ENCODE results near the gene ANO2.

Gene ANO2

DNA sequence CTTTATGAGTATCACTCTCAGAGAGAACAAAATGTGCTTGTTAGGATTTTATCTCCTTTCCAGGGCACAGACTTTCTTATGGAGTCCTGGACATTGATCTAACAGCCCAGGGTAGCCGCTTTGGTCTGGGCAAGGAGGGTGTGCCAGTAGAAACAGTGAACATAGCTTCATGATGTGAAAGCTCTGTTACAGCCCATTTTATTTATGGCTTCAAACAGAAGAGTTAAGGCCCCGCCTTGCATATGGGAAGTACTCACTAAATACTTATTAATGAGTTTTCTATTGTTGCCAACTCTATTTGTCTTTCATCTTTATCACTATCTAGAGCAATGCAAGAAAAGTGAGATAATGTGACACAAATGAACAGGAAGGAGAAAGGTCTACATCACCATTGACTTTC lies 312.6 kb downstream of the ANO2 start:
- FAIRE-seq, result no peak
- no peak for DNase-seq (ENCODE audit: insufficient read length, low spot score)

DNA sequence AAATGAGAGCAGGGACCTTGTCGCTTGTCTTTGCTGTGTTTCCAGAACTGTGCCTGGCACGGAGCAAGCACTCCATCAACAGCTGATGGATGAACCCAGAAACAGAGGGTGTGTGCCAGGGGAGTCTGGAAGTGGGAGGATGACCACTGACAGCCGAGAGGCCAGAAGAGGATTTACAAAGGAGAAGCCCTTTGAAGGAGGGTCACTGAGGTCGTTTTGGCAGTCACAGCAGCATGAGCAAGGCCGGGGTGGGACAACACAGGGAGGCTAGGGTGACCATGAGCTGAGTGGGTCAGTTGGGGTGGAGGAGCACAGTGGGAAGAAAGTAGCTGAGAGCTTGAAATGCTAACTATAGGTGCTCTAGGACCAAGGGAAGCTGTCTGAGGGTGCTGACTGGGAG lies 313.6 kb downstream of the ANO2 start:
- FAIRE-seq, result no peak

DNA sequence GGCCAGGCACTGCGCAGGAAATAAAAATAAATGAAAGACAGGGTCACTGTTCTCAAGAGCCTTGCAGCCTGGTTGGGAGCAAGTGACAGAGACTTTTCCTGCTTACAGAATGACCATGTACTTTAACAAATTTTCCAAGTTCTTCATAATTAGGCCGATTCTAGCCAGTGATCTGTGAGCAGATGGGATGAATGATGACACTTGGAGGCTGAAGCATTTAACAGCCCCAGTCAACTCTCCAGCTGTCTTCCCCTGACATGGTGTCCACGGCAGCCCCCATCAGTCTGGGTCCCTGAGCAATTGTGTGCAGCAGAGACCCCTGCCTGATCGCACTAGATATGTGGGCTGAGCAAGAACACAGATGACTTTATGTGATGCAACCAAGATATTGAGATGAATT lies 314.3 kb downstream of the ANO2 start:
- DNase-seq (ENCODE audit: insufficient read length, low spot score) (no peak), FAIRE-seq (no peak)

More for the DNA sequence above, 313.6 kb downstream of the ANO2 start:
- DNase-seq (ENCODE audit: insufficient read length, low spot score), result no peak

DNA sequence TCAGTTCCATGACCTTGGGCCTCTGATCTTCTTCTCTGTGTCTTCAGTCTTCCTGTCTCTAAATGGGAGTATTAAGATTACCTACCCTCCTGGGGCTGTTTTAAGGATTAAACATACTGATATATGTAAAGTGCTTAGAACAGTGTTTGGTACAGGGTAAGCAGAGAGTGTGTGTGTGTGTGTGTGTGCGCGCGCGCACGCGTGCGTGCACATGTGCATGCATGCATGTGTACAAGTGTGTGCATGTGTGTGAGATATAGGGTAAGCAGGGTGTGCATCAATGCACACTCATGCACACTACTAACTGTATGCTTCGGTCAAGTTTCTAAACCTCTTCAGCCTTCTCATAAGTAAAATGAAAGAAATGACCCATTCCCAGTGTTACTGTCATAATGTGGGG lies 316.6 kb downstream of the ANO2 start:
- DNase-seq (ENCODE audit: insufficient read length, low spot score) (no peak), FAIRE-seq (no peak)

DNA sequence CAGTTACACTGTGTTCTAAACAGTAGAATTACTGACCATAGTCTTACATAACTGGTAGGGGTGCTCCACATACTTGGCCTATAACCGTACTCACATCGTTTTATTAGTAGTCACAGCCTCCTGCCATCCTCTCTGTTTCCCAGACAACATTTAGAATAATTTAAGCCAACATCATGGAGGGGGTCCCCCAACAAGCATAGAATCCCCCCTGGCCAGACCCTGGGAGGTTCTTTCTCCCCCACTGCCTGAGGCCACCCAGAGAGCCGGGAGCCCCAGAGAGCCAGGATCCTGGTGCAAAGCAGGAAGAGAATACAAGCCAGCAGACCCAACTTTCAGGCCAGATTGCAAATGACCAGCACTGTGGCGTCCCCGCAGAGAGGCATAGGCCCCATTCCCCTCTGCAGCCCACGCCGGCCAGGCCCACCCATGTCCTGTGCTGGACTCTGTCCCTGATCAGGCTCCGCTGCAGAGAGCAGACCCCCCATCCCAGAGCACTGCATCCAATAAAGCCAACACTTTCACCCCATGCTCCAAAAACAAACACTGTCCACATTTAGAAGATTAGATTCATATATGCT lies 317.9 kb downstream of the ANO2 start:
- FAIRE-seq (no peak), DNase-seq (ENCODE audit: insufficient read length, low spot score) (no peak)

DNA sequence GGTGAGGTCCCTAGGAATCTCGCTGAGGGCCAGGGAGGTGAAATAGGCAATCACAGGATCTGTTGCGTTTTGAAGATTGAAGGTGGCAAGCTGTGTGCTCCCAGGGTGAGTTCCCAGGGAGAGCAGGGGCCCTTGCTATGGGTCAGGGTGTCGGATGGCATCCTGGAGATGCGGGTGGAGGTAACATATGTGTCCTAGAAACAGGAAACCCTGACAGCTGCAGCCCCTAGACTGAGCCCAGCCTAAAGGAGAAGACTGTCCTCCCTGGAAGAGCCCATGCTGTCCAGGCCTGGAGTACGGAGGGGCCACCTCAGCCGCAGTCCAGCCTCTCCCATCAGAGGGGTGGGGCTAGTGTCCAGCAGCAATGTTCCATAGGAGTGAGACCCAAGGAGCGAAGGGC lies 318.9 kb downstream of the ANO2 start:
- no peak for DNase-seq (ENCODE audit: insufficient read length, low spot score)
- FAIRE-seq, result no peak

DNA sequence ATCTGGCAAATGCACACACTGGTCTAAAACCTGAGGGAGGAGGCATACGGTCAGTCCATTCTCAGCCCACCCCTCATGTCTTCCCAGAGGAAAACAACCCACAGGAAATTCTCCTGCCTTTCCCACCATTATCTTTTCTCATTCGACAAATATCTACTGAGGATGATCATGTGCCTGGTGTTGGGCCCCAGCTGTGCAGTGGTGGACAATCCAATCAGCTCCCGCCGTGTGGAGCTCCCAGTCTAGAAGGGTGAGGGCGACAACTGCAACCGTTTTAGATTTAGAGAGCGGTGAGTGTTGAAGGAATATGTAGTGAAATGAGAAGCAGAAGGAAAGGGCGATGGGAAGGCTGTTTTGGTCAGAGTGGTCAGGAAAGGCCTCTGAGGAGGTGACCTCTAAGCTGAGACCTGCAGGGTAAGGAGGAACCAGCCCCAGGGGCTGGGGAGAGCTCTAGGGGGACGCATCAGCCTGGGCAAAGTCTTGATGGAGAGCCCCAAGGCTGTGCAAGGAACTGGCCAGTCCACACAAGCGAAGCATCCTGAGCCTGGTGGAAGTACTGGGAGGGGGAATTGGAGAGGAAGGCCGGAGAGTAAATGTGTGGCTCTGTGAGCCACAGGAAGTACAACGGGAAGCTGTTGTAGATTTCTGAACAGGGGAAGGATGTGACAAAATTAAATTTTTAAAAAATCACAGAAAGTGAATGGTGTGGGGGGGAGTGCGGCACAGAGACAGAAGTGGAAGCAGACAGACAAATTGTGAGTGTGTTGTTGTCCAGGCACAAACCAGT lies 320.4 kb downstream of the ANO2 start:
- FAIRE-seq, result no peak

DNA sequence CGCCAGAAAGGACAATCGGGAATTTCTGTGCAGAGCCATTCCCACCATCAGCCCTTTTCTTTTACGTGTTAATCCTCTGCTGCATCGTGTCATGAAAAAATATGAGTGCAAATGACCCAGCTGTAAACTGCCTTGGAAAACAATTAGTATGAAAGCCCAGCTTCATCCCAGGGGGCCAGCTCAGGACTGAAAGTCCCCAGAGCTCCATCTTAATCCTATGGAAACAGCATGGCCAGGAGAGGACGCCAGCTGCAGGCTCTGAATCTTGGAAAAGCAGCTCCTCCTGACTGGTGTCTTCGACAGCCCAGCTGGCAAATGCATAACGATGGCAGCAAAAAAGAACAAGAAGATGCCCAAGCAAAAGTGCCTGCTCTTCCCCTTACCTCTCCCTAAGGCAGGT lies 321.6 kb downstream of the ANO2 start:
- FAIRE-seq (no peak), DNase-seq (ENCODE audit: insufficient read length, low spot score) (no peak)

More for the DNA sequence above, 320.4 kb downstream of the ANO2 start:
- DNase-seq (ENCODE audit: insufficient read length, low spot score), result no peak

DNA sequence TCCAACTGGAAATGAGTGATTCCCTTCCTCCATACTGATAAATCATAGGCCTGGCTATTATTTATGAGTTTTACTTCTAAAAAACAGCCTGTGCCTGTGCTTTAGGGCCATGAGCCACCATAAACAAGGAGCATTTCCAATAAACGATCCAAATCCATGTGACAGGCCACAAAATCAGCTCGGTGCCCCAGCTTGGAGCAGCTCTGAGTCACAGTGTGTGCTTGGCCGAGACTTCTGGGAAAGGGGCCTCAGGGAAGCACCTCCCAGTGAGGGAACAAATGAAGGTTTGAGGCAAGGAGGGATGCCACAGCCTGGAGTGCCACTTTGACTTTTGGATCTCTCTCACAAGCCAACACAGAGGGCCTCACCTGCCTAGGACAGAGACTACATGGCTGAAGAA lies 322.8 kb downstream of the ANO2 start:
- DNase-seq (ENCODE audit: insufficient read length, low spot score), result no peak
- FAIRE-seq, result no peak

DNA sequence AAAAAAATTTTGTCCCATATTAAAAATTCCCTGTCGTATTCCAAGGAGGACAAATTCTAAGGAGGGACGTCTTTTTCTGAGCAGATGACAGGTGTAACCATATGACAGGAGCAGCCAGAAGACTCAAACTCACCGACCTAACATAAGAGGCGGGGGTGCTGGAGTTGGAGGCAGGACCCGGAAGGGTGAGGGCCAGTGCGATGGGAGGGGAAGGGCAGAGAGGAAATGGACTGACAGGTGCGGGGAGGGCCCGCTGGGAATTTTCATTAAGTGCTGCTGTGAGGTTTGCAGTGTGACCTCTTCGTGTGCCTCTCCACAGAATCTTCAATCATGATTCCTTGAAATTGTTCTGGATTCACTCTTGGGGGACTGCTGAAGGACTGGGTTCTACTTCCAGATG lies 323.7 kb downstream of the ANO2 start:
- FAIRE-seq (no peak), DNase-seq (ENCODE audit: insufficient read length, low spot score) (no peak)

DNA sequence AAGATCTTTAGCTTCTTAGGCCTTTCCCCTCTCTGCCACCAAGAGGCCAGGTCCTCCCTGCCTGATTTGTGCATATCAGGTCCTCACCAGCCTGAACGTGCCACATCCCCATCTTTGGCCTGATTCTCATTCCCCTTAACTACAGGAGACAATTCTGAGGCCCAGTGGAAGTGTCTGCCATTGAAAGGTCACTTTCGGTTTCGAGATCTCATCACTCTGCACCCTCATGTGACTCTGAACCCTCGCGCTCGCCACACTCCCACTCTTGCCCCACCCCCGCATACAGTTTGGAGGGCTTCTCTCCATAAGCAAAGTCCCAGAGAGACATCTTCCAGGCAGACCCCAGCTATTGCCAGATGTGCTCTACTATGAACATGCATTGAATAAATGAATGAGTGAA lies 324.2 kb downstream of the ANO2 start:
- DNase-seq (ENCODE audit: insufficient read length, low spot score), result no peak
- FAIRE-seq, result no peak

DNA sequence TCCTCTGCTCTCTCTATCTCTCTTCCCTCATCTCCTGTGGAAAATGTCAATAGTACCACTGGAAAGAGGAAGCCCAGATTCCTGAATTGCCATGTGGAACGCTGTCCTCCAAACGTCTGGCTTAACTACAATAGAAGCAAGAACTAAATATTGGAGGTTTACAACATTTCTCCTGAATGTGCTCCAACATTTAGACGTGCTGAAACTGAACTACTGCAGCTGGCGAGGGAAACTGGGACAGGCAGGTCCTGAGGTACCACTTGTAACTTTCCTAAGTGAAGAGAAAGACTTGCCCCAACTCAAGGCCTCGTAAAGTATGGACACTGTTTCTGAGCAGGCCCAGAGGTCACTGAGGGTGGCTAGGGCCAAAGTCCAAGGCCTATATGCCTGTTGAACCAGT lies 325.4 kb downstream of the ANO2 start:
- no peak for FAIRE-seq
- no peak for DNase-seq (ENCODE audit: insufficient read length, low spot score)

DNA sequence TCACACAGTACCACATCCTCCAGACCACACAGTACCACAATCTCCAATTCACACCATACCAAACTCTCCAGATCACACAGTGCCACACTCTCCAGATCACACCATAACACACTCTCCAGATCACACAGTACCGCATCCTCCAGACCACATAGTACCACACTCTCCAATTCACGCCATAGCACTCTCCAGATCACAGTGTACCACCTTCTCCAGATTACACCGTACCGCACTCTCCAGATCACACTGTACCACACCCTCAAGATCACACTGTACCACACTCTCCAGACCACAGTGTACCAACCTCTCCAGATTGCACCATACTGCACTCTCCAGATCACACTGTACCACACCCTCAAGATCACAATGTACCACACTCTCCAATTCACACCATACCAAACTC lies 328.2 kb downstream of the ANO2 start:
- no peak for FAIRE-seq
- DNase-seq (ENCODE audit: insufficient read length, low spot score), result no peak

DNA sequence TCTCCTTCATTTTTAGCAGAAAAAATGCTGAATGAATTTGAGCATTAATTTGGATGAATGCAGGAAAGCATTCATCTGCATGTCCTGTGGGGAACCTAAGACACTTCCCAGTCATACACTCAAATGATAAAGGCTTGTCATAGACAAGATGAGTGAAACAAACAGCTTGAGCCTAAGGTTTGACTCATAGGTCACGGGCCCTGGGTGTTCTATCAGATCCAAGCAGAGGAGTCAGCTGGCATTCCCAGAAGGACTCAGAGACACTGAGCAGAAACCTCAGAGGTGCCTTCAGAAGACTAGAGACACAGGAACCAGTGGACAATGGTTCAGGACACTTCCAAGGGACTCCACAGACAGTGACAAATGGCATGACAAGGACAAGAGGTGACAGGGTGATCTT lies 329.3 kb downstream of the ANO2 start:
- no peak for DNase-seq (ENCODE audit: insufficient read length, low spot score)
- no peak for FAIRE-seq

DNA sequence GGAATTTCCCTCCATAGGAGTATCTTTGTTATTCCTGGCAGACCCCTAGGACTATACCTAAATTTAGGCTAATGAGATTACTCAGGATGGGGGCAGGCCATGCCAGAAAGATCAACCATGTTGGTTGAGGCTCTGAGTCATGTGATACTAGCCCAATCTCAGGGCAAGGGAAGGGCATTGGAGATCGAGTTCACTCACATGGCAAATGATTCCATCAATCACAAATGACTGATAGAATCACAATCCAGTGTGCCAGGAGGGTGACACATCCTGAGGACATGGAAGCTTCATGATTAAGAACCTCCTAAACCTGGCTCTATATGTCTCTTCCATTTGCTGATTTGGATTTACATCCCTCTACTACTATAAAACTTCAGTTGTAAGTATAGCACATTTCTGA lies 330.8 kb downstream of the ANO2 start:
- DNase-seq (ENCODE audit: insufficient read length, low spot score), result no peak
- no peak for FAIRE-seq

DNA sequence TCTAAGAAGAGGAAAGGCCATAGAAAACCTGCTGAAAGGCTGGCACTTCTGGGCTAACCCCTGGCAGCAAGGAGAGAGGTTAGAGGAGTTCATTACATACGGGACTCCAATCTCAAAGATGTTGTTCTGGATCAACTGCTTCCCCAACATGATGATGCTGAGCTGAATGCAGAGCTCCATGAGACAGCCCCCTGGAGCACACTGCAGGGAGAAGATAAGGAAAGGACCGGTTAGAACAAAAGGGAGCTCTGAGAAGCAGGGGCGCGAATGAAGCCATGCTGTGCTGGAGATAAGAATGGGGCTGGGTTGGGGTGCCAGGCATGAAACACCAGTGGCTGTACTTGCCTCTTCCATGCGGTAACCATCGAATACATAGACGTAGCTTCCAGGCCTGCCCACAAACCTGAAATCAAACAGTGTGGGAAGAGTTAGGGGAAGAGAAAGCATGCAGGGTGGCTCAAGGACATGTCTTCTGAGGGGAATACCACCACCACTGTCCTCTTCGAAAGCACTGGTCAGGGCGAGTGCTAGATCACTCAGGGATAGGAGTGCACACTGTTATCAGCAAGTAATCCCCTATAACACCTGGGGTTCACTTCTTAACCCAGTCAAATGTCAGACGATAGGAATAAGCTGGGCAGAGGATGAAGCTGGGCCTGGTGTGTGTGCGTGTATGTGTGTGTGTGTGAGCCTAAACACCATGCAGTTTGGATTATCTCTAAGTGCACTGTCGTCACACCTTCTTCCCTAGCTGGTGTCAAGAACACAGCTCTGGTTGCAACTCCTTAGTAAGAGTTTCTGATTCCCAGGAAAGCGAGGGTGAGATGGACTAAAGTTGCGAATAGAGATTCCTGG lies 332.3 kb downstream of the ANO2 start:
- FAIRE-seq (no peak), DNase-seq (ENCODE audit: insufficient read length, low spot score) (no peak)

DNA sequence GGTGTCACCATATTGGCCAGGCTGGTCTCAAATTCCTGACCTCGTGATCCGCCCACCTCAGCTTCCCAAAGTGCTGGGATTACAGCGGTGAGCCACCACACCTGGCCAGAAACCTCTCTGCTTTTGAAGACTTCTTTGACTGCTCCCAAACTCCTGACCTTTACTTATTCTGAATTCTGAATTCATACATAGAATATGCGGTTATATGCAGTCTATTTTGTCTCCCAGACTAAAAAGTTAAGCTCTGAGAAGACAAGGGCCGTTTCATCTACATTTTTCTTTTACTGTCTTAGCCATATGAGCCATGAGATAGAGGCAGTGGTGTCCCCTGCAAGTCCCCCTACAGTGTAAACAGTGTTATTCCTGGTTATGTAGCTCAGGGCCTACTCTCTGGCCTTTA lies 333.9 kb downstream of the ANO2 start:
- FAIRE-seq, result no peak

DNA sequence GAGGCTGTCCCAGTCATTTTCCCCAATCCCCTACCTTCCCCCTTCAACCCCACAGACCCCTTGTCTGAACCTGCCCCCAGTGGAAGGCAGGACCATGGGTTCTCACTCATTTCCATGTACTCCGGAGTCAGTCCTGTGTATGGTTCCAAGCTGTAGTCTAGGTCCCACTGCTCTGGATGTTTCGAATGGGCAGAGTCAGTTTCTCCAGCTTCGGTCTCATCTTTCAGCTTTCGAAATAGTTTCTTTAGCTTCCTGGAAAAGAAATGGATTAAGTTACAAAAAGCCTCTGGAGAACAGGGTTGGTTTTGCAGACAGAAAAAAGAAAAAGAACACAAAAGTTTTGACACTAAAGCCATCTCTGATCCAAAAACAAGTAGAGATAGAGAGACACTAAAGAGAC lies 345.7 kb downstream of the ANO2 start:
- DNase-seq (ENCODE audit: insufficient read length, low spot score) (no peak), FAIRE-seq (no peak)

More for the DNA sequence above, 333.9 kb downstream of the ANO2 start:
- DNase-seq (ENCODE audit: insufficient read length, low spot score), result no peak

DNA sequence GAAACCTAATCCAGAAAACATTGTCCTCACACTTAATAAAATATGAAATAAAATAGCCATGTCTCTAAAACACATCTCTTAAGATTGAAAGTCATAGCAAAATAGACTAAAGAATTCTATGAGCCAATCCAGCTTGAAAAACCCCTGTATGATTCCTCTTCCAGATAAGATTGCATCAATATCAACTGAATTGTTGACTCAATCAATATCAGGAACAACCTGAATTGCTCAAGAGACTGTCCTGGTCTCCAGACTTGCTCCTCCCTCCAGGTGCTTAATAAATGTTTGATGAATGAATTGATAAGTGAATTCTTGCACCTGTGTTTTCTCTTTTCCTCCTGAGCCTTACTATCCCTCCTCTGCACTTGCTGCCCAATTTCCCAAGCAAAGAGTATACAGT lies 351.1 kb downstream of the ANO2 start:
- no peak for FAIRE-seq

DNA sequence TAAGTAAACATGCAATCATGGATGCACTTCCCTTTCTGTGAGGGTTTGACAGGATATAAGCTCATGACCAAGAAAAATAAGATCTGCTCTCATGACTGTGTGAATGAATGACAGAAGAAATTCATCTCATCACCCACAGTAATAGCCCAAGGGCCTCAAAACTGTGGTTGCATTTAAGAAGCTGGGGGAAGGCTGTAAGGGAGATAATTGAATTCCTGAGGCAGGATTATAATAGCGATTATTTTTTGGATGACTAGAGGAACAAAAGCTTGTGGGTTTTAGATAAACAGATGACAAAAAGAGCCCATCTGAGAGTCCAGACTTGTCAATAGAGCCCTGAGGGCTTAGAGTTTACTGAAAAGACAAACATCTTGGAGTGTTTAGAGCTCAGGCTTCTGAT lies 352.0 kb downstream of the ANO2 start:
- FAIRE-seq (no peak), DNase-seq (ENCODE audit: insufficient read length, low spot score) (no peak)

More for the DNA sequence above, 351.1 kb downstream of the ANO2 start:
- DNase-seq (ENCODE audit: insufficient read length, low spot score), result no peak

DNA sequence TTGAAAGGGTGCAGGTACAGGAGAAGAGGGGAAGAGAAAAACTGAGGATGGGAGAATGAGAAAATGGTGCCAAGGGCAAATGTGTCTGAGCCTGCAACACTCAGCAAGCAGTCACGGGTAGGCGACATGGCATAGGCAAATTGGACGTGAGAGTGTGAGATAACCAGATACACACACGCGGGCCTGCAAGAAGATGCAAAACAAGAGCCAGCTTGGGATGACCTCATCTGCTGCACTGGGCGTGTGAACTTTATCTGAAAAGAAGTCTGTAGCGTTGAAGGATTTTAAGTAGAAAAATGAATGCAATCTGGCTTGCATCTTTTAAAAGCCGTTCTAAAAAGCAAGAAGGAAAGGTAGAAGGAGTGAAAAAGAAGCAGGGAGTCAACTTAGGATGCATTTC lies 352.7 kb downstream of the ANO2 start:
- DNase-seq (ENCODE audit: insufficient read length, low spot score), result no peak
- FAIRE-seq, result no peak

DNA sequence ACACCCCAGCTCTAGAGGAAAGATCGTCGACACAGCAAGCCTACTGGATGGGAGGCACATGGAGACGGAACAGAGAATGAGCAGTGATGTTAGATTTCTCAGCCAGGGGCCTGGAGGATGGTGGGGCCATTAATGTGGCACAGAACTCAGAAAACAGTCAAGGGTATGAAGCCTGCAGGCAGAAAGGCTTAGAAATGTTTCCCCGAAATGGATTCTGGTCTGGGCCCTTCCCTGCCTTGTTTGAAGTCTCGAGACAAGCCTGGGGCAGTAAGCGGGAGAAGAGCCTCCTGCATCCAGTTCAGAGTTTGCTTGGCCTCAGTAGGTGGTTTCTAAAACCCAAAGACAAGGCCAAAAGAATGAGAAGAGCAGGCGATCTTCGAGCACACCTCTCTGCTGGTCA lies 354.7 kb downstream of the ANO2 start:
- DNase-seq (ENCODE audit: insufficient read length, low spot score), result no peak
- no peak for FAIRE-seq
